Stimulated activated effector memory CD8-positive, alpha-beta T cell treated with anti-CD3 and anti-CD28 coated beads, Interleukin-12 subunit alpha, Interleukin-12 subunit beta, amount 100 ng/mL, for 72 hours (primary cell): ENCODE results near the gene CDKAL1.
A peak's percentile ranks its signal among the peaks of the same experiment; 100 is the strongest.
"Not testable (repeated sequence)": the region's sequence is repeated elsewhere in the genome, so short reads cannot be mapped to it uniquely, and the experiment has no call there.

Experiments used
- ATAC-seq: fragments of 150-1000 bp; cut with Tn5 transposase; 2 replicates; pipeline ENCODE4 v1.10.0; 2021
- DNase-seq, 2 donors: peaks; one replicate each; pipeline ENCODE4 v3.0.0; 2021 to 2022; ENCODE audit warnings: low spot score in 2 of 2
- H3K27ac Mint-ChIP-seq: one replicate; pipeline ENCODE4 v1.8.0; 2022; ENCODE audit warnings: mild to moderate bottlenecking, mixed read lengths
- H3K36me3 Mint-ChIP-seq: one replicate; pipeline ENCODE4 v1.8.0; 2022; ENCODE audit warnings: mild to moderate bottlenecking, mixed read lengths
- H3K4me1 Mint-ChIP-seq: one replicate; pipeline ENCODE4 v1.8.0; 2022; ENCODE audit warnings: mixed read lengths
- H3K4me3 Mint-ChIP-seq: one replicate; pipeline ENCODE4 v1.8.0; 2022; ENCODE audit warnings: mild to moderate bottlenecking, mixed read lengths
- H3K9me3 Mint-ChIP-seq: one replicate; pipeline ENCODE4 v1.8.0; 2022; ENCODE audit warnings: mixed read lengths

Gene CDKAL1

GRCh38 chr6:20539387-20539786 is 5.1 kb downstream of the CDKAL1 start:
- H3K27ac Mint-ChIP-seq, result peak overlapping the region; percentile 12
- H3K4me3 Mint-ChIP-seq, result no peak overlapping the region
- DNase-seq (no peak), ATAC-seq (no peak)
- H3K36me3 Mint-ChIP-seq, result peaks cover 60% of the 10 kb centered on the region
- no peaks in the 10 kb centered on the region for H3K9me3 Mint-ChIP-seq
- peaks cover 60% of the 10 kb centered on the region for H3K4me1 Mint-ChIP-seq

GRCh38 chr6:20540683-20541082 is 6.4 kb downstream of the CDKAL1 start:
- DNase-seq, result no peak

GRCh38 chr6:20541382-20541781 is 7.1 kb downstream of the CDKAL1 start:
- Mint-ChIP-seq H3K27ac (no peak overlapping the region), H3K9me3 (no peaks in the 10 kb centered on the region), H3K4me3 (no peak overlapping the region), H3K4me1 (peaks cover 54% of the 10 kb centered on the region), H3K36me3 (peaks cover 71% of the 10 kb centered on the region)
- no peak for DNase-seq
- ATAC-seq, result no peak

More at GRCh38 chr6:20540683-20541082, 6.4 kb downstream of the CDKAL1 start:
- Mint-ChIP-seq H3K9me3 (no peaks in the 10 kb centered on the region), H3K4me3 (no peak overlapping the region), H3K4me1 (peaks cover 61% of the 10 kb centered on the region), H3K27ac (peak overlapping the region; percentile 12), H3K36me3 (peaks cover 70% of the 10 kb centered on the region)
- no peak for ATAC-seq

- Mint-ChIP-seq H3K4me3 (no peak overlapping the region), H3K9me3 (no peaks in the 10 kb centered on the region), H3K27ac (peak overlapping the region; percentile 11), H3K36me3 (peaks cover 71% of the 10 kb centered on the region), H3K4me1 (peaks cover 43% of the 10 kb centered on the region)
- DNase-seq (peak in 1 of 2 donors; percentile 52), ATAC-seq (peak; percentile 98)
These were observed 8.8 kb downstream of the CDKAL1 start for GRCh38 chr6:20542927-20543602.

GRCh38 chr6:20548264-20548663 is 14.0 kb downstream of the CDKAL1 start:
- ATAC-seq (no peak), DNase-seq (no peak)
- no peak overlapping the region for H3K4me3 Mint-ChIP-seq
- peaks cover 11% of the 10 kb centered on the region for H3K4me1 Mint-ChIP-seq
- H3K9me3 Mint-ChIP-seq, result no peaks in the 10 kb centered on the region
- peaks cover 93% of the 10 kb centered on the region for H3K36me3 Mint-ChIP-seq
- no peak overlapping the region for H3K27ac Mint-ChIP-seq

GRCh38 chr6:20549398-20549797 is 15.1 kb downstream of the CDKAL1 start:
- Mint-ChIP-seq H3K4me1 (peaks cover 11% of the 10 kb centered on the region), H3K36me3 (peaks cover 95% of the 10 kb centered on the region)
- not testable (repeated sequence) for H3K4me3 Mint-ChIP-seq, H3K9me3 Mint-ChIP-seq, H3K27ac Mint-ChIP-seq, ATAC-seq, DNase-seq

- no peak for ATAC-seq
- no peak for DNase-seq
- Mint-ChIP-seq H3K27ac (no peak overlapping the region), H3K36me3 (peaks cover 71% of the 10 kb centered on the region), H3K4me1 (peaks cover 5% of the 10 kb centered on the region), H3K4me3 (no peak overlapping the region), H3K9me3 (no peaks in the 10 kb centered on the region)
These were observed 20.1 kb downstream of the CDKAL1 start for GRCh38 chr6:20554326-20554725.

- H3K9me3 Mint-ChIP-seq, result no peaks in the 10 kb centered on the region
- H3K4me3 Mint-ChIP-seq, result no peak overlapping the region
- DNase-seq (no peak), ATAC-seq (no peak)
- peaks cover 5% of the 10 kb centered on the region for H3K4me1 Mint-ChIP-seq
- H3K36me3 Mint-ChIP-seq, result peaks cover 67% of the 10 kb centered on the region
- H3K27ac Mint-ChIP-seq, result no peak overlapping the region
These were observed 20.6 kb downstream of the CDKAL1 start for GRCh38 chr6:20554817-20555216.

GRCh38 chr6:20559924-20560551 is 25.8 kb downstream of the CDKAL1 start:
- Mint-ChIP-seq H3K36me3 (peaks cover 20% of the 10 kb centered on the region), H3K9me3 (no peaks in the 10 kb centered on the region), H3K4me1 (peaks cover 1% of the 10 kb centered on the region), H3K27ac (no peak overlapping the region), H3K4me3 (no peak overlapping the region)
- DNase-seq (no peak), ATAC-seq (no peak)

- Mint-ChIP-seq H3K27ac (no peak overlapping the region), H3K36me3 (peaks cover 13% of the 10 kb centered on the region), H3K4me3 (no peak overlapping the region), H3K4me1 (peaks cover 7% of the 10 kb centered on the region), H3K9me3 (no peaks in the 10 kb centered on the region)
- no peak for DNase-seq
- ATAC-seq, result no peak
These were observed 29.1 kb downstream of the CDKAL1 start for GRCh38 chr6:20563377-20563776.

GRCh38 chr6:20564269-20564668 is 30.0 kb downstream of the CDKAL1 start:
- DNase-seq, result no peak
- Mint-ChIP-seq H3K9me3 (no peaks in the 10 kb centered on the region), H3K4me1 (peaks cover 13% of the 10 kb centered on the region), H3K27ac (no peak overlapping the region), H3K4me3 (no peak overlapping the region), H3K36me3 (peaks cover 5% of the 10 kb centered on the region)
- no peak for ATAC-seq

GRCh38 chr6:20564777-20565176 is 30.5 kb downstream of the CDKAL1 start:
- Mint-ChIP-seq H3K4me3 (no peak overlapping the region), H3K4me1 (peaks cover 13% of the 10 kb centered on the region), H3K9me3 (no peaks in the 10 kb centered on the region), H3K36me3 (peaks cover 5% of the 10 kb centered on the region), H3K27ac (no peak overlapping the region)
- DNase-seq (no peak), ATAC-seq (no peak)

GRCh38 chr6:20565342-20565741 is 31.1 kb downstream of the CDKAL1 start:
- H3K4me3 Mint-ChIP-seq, result no peak overlapping the region
- H3K27ac Mint-ChIP-seq, result no peak overlapping the region
- H3K9me3 Mint-ChIP-seq, result no peaks in the 10 kb centered on the region
- H3K4me1 Mint-ChIP-seq, result peaks cover 13% of the 10 kb centered on the region
- no peak for ATAC-seq
- DNase-seq, result no peak
- peaks cover 5% of the 10 kb centered on the region for H3K36me3 Mint-ChIP-seq

GRCh38 chr6:20566109-20566508 is 31.9 kb downstream of the CDKAL1 start:
- H3K27ac Mint-ChIP-seq, result no peak overlapping the region
- no peaks in the 10 kb centered on the region for H3K9me3 Mint-ChIP-seq
- ATAC-seq, result no peak
- peaks cover 13% of the 10 kb centered on the region for H3K4me1 Mint-ChIP-seq
- peaks cover 5% of the 10 kb centered on the region for H3K36me3 Mint-ChIP-seq
- DNase-seq, result no peak
- no peak overlapping the region for H3K4me3 Mint-ChIP-seq

GRCh38 chr6:20569000-20569610 is 34.8 kb downstream of the CDKAL1 start:
- DNase-seq, result no peak

GRCh38 chr6:20571261-20571660 is 37.0 kb downstream of the CDKAL1 start:
- peaks cover 28% of the 10 kb centered on the region for H3K36me3 Mint-ChIP-seq
- H3K4me1 Mint-ChIP-seq, result peaks cover 6% of the 10 kb centered on the region
- no peaks in the 10 kb centered on the region for H3K9me3 Mint-ChIP-seq
- no peak for ATAC-seq
- no peak overlapping the region for H3K4me3 Mint-ChIP-seq
- no peak for DNase-seq
- no peak overlapping the region for H3K27ac Mint-ChIP-seq

More at GRCh38 chr6:20569000-20569610, 34.8 kb downstream of the CDKAL1 start:
- H3K4me3 Mint-ChIP-seq, result no peak overlapping the region
- H3K4me1 Mint-ChIP-seq, result peaks cover 13% of the 10 kb centered on the region
- H3K36me3 Mint-ChIP-seq, result peaks cover 7% of the 10 kb centered on the region
- H3K9me3 Mint-ChIP-seq, result no peaks in the 10 kb centered on the region
- no peak overlapping the region for H3K27ac Mint-ChIP-seq
- ATAC-seq, result no peak
